GM19035 (cell line): ENCODE measurements around the gene DDX39B.
"Not testable (repeated sequence)": the region's sequence is repeated elsewhere in the genome, so short reads cannot be mapped to it uniquely, and the experiment has no call there.

ENCODE experiments used
- ATAC-seq: cut with Tn5 transposase; IDR thresholded peaks from one replicate; pipeline ENCODE4 v1.9.1; 2021; ENCODE audit not compliant: unreplicated experiment

The DDX39B gene

GRCh38 chr6:31487674-31488073, 54.1 kb downstream of the DDX39B start:
- not testable (repeated sequence) for ATAC-seq

GRCh38 chr6:31486065-31486837, 55.6 kb downstream of the DDX39B start:
- ATAC-seq = not testable (repeated sequence)

GRCh38 chr6:31485055-31485454, 56.7 kb downstream of the DDX39B start:
- ATAC-seq = no peak

GRCh38 chr6:31483392-31483791, 58.4 kb downstream of the DDX39B start:
- no peak for ATAC-seq

- no peak for ATAC-seq
These were observed 61.2 kb downstream of the DDX39B start for GRCh38 chr6:31480574-31480973.
